Erythroblast (primary cell): Measurements from ENCODE around the gene CLPX.

ENCODE experiments used
- GATA1 ChIP-seq: IDR thresholded peaks from 2 replicates; pipeline ENCODE4 v1.6.1; 2011; ENCODE audit warnings: low read depth, mild to moderate bottlenecking, control low read depth, low read length, moderate library complexity
- POLR2A ChIP-seq: IDR thresholded peaks from 2 replicates; pipeline ENCODE4 v1.6.1; 2011; ENCODE audit warnings: mild to moderate bottlenecking, low read length

DNA sequence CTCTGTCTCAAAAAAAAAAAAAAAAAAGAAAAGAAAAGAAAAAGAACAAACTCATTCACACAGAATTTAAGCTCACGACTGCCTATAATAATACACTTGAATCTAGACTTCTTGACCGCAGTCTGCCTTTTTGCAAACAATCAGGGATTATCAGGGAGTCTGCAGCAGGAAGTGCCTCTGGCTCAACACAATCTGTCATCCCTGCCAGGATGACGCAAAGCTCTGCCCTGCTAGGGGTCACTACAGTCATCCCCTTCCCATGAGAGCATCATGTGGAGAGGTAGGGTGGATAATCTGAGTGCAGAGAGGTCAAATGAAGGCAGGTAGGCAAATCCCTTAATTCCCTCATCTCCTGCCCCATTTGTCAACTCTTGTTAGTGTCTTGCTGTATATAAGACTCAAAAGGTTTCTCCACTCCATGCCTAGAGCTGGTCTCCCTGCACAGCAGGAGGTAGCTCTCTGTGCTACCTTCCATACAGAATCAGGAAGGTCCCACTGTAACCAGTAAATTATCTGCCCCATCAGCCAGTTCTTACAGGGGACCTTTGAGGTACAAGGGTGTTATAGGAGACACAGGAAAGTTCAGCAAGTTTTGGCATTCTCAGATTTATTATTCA is 74.4 kb downstream of the CLPX start:
- TF ChIP-seq POLR2A = no peak
- no peak for TF ChIP-seq GATA1
